DOHH2 (cell line): Measurements from ENCODE around the gene JAG2.

Experiments used
- H3F3A ChIP-seq: fragments of 200-600 bp; sonication (generic), shearing (Covaris generic); 2 replicates; pipeline ENCODE4 v1.6.0; 2016; ENCODE audit warnings: antibody characterized with exemption, mild to moderate bottlenecking; ENCODE audit not compliant: control insufficient read depth, insufficient read depth
- H3K27ac ChIP-seq: fragments of 200-600 bp; sonication (generic); 2 replicates; pipeline ENCODE4 v1.5.1; 2014; ENCODE audit warnings: low read depth, mild to moderate bottlenecking, low read length, moderate library complexity
- H3K27me3 ChIP-seq: fragments of 200-600 bp; sonication (generic); 2 replicates; pipeline ENCODE4 v1.6.1; 2014; ENCODE audit warnings: mild to moderate bottlenecking, low read length, mixed read lengths; ENCODE audit not compliant: control insufficient read depth
- H3K36me3 ChIP-seq: fragments of 200-600 bp; sonication (generic); 2 replicates; pipeline ENCODE4 v1.6.1; 2014; ENCODE audit warnings: mild to moderate bottlenecking, low read length, moderate library complexity, mixed read lengths; ENCODE audit not compliant: control insufficient read depth
- H3K4me1 ChIP-seq: fragments of 200-600 bp; sonication (generic); 2 replicates; pipeline ENCODE4 v1.6.1; 2014; ENCODE audit warnings: mild to moderate bottlenecking, low read length, mixed read lengths; ENCODE audit not compliant: control insufficient read depth
- H3K4me2 ChIP-seq: fragments of 200-600 bp; sonication (generic); 2 replicates; pipeline ENCODE4 v1.6.0; 2014; ENCODE audit warnings: mild to moderate bottlenecking, low read length, moderate library complexity
- H3K4me3 ChIP-seq: fragments of 200-600 bp; sonication (generic); 2 replicates; pipeline ENCODE4 v1.5.1; 2014; ENCODE audit warnings: mild to moderate bottlenecking, low read length, mixed read lengths
- H3K79me2 ChIP-seq: fragments of 200-600 bp; sonication (generic); 2 replicates; pipeline ENCODE4 v1.6.1; 2014; ENCODE audit warnings: mild to moderate bottlenecking, low read length, mixed read lengths; ENCODE audit not compliant: control insufficient read depth
- H3K9me2 ChIP-seq: fragments of 200-600 bp; sonication (generic); replicated peaks from 2 replicates; pipeline ENCODE4 v1.6.1; 2014; ENCODE audit warnings: mild to moderate bottlenecking, low read length, mixed read lengths; ENCODE audit not compliant: control insufficient read depth
- H3K9me3 ChIP-seq: fragments of 200-600 bp; sonication (generic); 2 replicates; pipeline ENCODE4 v1.6.1; 2014; ENCODE audit warnings: antibody characterized with exemption, low read length, mixed read lengths; ENCODE audit not compliant: control insufficient read depth, insufficient read depth
- H4K20me1 ChIP-seq: fragments of 200-600 bp; sonication (generic); 2 replicates; pipeline ENCODE4 v1.6.0; 2014; ENCODE audit warnings: low read depth, mild to moderate bottlenecking, antibody characterized with exemption, low read length, moderate library complexity; ENCODE audit not compliant: control insufficient read depth, insufficient read depth
- CTCF ChIP-seq: fragments of 200-600 bp; sonication (generic); IDR thresholded peaks from one replicate; pipeline ENCODE4 v1.5.1; 2014; ENCODE audit warnings: antibody characterized with exemption, mild to moderate bottlenecking, low read depth, low read length; ENCODE audit not compliant: poor library complexity, severe bottlenecking
- EZH2phosphoT487 ChIP-seq: fragments of 200-600 bp; sonication (generic); IDR thresholded peaks from 2 replicates; pipeline ENCODE4 v1.6.1; 2017; ENCODE audit warnings: borderline replicate concordance, mild to moderate bottlenecking, antibody characterized with exemption, low read length, moderate library complexity, mixed read lengths

Gene JAG2

GRCh38 chr14:105119408-105120025 lies 49.1 kb downstream of the JAG2 start:
- H4K20me1 ChIP-seq, result no peaks in the 10 kb centered on the region
- TF ChIP-seq CTCF (no peak), EZH2phosphoT487 (no peak)
- H3K4me3 ChIP-seq, result no peak overlapping the region
- H3K9me3 ChIP-seq, result peaks cover 5% of the 10 kb centered on the region
- no peaks in the 10 kb centered on the region for H3K79me2 ChIP-seq
- H3K9me2 ChIP-seq, result no peaks in the 10 kb centered on the region
- H3K4me1 ChIP-seq, result no peaks in the 10 kb centered on the region
- no peak overlapping the region for H3K4me2 ChIP-seq
- H3K27ac ChIP-seq, result no peak overlapping the region
- H3K36me3 ChIP-seq, result no peaks in the 10 kb centered on the region
- H3F3A ChIP-seq, result no peaks in the 10 kb centered on the region
- peaks cover 34% of the 10 kb centered on the region; the same call in 1 of the 2 replicates for H3K27me3 ChIP-seq

- Histone ChIP-seq H3K27ac (no peak overlapping the region), H3K9me3 (peaks cover 5% of the 10 kb centered on the region), H3F3A (no peaks in the 10 kb centered on the region), H3K27me3 (peaks cover 27% of the 10 kb centered on the region; the same call in 1 of the 2 replicates), H3K4me1 (no peaks in the 10 kb centered on the region), H3K9me2 (no peaks in the 10 kb centered on the region), H3K4me2 (no peak overlapping the region), H4K20me1 (no peaks in the 10 kb centered on the region), H3K36me3 (no peaks in the 10 kb centered on the region), H3K4me3 (no peak overlapping the region), H3K79me2 (no peaks in the 10 kb centered on the region)
- TF ChIP-seq EZH2phosphoT487 (no peak), CTCF (no peak)
Measured at GRCh38 chr14:105118646-105119407, 49.7 kb downstream of the JAG2 start.

- no peak overlapping the region for H3K27ac ChIP-seq
- no peaks in the 10 kb centered on the region for H3K36me3 ChIP-seq
- no peaks in the 10 kb centered on the region for H3K79me2 ChIP-seq
- H3K4me3 ChIP-seq, result no peak overlapping the region
- H3K9me2 ChIP-seq, result no peaks in the 10 kb centered on the region
- H3K9me3 ChIP-seq, result peaks cover 5% of the 10 kb centered on the region
- no peak overlapping the region for H3K4me2 ChIP-seq
- TF ChIP-seq CTCF (no peak), EZH2phosphoT487 (no peak)
- H3F3A ChIP-seq, result no peaks in the 10 kb centered on the region
- no peaks in the 10 kb centered on the region for H3K4me1 ChIP-seq
- H3K27me3 ChIP-seq, result peaks cover 24% of the 10 kb centered on the region; the same call in 1 of the 2 replicates
- H4K20me1 ChIP-seq, result no peaks in the 10 kb centered on the region
Measured at GRCh38 chr14:105117710-105118385, 50.7 kb downstream of the JAG2 start.
